ENCODE data around the gene SELENOW.

DNA sequence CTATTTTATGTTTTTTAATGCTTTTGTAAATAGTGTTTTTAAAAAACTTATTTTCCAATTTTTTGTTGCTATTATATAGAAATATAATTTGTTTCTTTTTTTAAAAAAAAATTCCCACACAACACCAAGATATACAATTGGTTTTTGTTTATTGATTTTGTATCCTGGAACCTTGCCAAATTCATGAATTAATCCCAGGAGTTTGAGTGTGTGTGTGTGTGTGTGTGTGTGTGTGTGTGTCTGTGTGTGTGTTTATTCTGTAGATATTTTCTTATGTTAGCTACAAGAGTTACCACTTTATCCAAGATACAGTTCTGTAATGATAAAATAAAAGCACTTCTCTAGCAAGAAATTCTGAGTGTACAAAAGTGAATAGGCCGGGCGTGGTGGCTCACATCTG, 18.3 kb downstream of the SELENOW start:
- no peak for TF ChIP-seq POLR2A (IDR thresholded peaks at IDR 0.05)
- TF ChIP-seq, protein P1, sequence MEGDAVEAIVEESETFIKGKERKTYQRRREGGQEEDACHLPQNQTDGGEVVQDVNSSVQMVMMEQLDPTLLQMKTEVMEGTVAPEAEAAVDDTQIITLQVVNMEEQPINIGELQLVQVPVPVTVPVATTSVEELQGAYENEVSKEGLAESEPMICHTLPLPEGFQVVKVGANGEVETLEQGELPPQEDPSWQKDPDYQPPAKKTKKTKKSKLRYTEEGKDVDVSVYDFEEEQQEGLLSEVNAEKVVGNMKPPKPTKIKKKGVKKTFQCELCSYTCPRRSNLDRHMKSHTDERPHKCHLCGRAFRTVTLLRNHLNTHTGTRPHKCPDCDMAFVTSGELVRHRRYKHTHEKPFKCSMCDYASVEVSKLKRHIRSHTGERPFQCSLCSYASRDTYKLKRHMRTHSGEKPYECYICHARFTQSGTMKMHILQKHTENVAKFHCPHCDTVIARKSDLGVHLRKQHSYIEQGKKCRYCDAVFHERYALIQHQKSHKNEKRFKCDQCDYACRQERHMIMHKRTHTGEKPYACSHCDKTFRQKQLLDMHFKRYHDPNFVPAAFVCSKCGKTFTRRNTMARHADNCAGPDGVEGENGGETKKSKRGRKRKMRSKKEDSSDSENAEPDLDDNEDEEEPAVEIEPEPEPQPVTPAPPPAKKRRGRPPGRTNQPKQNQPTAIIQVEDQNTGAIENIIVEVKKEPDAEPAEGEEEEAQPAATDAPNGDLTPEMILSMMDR (IDR thresholded peaks at IDR 0.05): no peak

All from lower leg skin (tissue), 3 donors.